CD4-positive, alpha-beta T cell treated with Interleukin-15 for 1 hour (primary cell): Measurements from ENCODE around the gene SNRNP40.

ENCODE experiments used
- DNase-seq: peaks from one replicate; pipeline ENCODE4 v3.0.0-alpha.2; 2020

Gene SNRNP40

DNA sequence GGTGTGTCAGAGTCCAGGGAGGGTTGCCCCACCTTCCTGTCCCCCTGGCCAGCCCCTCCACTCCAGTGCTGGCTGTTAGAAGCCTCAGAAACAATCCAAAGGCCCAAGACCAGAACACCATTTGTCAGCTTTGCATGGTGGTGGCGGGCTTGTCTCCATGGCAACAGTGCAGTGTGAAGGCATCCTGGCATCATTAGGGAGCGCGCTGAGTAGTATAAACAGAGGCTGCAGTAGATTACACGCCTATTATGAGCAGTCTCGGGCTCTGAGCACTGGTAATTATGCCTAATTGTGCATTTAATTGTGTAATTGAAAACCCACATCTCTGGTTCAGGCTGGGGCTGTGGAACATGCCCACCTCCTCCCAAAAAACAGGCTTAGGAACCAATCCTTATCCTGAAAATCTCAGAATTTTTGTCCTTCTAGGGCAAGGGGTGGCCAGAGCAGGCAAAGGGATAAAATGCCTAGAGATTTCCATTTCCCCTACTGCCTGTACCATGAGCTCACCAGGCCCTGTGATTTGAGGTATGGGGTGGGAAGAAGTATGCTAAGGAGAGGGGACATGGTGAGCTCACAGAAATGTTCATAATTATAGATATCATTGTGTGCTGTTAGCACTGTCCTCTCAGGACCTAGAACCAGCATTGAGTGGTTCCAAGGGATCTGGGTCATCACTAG lies 68.6 kb downstream of the SNRNP40 start:
- no peak for DNase-seq

DNA sequence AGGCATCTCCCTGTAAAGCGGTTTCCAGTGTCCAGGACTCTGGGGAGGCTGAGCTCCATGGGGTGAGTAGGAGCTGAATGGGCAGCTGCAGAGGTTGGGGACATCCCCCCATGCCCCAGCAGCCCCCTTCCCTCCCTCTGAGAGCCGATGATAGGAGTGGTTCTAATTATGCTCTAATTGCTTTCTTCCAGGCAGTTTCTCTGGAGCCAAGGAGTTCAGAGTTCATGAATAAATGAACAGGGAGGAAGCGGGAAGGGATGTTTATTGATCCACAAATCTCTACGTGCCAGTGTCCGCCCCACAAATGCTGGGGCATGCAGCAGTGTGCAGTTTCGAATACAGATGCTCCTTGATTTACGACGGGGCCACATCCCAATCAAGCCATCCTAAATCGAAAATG lies 72.5 kb downstream of the SNRNP40 start:
- DNase-seq: no peak

- no peak for DNase-seq
Observed at GRCh38 chr1:31222176-31222575, 74.4 kb downstream of the SNRNP40 start.

DNA sequence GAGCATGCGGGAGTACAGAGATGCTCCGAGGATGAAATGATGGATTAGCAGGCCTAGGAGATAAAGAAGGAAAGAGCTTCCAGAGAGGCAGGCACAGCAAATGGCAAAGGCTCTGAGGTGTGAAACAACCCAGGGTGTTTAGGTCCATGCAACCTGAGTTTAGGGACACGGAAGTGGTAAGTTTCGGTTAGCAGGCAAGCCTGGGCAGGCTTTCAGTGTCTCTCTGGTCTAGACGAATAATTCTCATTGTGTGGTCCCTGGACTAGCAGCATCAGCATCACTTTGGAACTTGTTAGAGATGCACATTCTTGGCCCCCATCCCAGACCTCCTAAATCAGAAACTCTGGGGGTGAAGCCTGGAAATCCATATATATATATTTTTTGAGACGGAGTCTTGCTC lies 75.5 kb downstream of the SNRNP40 start:
- DNase-seq: no peak

DNA sequence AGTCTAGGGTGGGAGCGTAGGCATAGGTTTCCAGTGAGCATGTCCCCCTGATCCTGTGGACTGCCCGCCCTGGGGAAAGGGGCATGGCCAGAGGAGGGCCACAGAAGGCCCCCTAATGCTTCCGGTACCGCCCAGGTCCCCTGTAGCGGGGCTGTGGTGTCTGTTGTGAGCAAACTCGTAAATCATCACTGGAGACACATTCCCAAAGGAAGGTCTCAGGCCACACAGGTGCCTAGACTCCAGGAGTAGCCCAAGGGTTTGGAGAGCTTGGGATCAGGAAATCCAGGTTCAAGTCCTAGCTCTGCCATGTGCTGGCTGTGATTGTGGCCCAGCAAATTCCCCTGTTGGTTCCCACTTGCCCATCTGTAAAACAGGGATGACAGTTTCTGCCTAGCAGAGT lies 77.1 kb downstream of the SNRNP40 start:
- no peak for DNase-seq

DNA sequence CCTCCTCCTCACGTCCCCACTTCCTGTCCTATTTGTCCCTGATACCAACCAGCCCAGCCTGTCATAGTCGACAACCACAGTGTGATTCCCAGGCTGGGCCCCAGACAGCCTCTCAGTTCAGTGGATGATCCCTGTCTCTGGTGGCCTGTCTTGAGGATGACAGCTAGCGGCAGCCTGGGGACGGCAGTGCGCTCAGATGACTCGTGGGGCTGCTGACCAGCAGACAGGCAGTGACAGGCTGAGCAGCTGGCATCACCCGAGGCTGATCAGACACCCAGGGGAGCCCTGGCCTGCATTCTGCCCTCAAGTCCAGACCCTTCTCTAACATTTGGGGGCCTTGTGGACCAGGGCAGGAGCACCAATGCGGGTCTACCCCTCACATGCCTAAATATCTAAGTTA lies 77.9 kb downstream of the SNRNP40 start:
- DNase-seq: no peak

DNA sequence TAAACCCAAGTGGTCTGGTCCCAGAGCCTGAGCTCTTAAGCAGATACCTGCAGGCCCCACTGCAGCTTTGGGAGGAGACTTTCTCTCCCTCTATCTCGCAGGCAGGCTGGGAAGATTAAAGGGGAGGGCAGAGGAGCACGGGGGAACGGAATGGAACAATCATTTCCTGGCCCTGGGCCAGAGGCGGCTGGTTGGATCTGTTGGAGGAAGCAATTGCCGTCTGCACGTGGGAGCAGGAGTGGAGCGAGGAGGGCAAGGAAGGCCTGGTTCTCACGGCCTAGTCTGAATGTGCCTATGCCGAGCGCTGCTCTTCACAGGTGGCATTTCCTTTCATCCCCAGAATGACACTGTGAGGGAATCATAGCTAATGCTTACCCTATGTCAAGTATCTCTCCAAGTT lies 80.6 kb downstream of the SNRNP40 start:
- no peak for DNase-seq

- no peak for DNase-seq
Observed at GRCh38 chr1:31215065-31215570, 81.5 kb downstream of the SNRNP40 start.

DNA sequence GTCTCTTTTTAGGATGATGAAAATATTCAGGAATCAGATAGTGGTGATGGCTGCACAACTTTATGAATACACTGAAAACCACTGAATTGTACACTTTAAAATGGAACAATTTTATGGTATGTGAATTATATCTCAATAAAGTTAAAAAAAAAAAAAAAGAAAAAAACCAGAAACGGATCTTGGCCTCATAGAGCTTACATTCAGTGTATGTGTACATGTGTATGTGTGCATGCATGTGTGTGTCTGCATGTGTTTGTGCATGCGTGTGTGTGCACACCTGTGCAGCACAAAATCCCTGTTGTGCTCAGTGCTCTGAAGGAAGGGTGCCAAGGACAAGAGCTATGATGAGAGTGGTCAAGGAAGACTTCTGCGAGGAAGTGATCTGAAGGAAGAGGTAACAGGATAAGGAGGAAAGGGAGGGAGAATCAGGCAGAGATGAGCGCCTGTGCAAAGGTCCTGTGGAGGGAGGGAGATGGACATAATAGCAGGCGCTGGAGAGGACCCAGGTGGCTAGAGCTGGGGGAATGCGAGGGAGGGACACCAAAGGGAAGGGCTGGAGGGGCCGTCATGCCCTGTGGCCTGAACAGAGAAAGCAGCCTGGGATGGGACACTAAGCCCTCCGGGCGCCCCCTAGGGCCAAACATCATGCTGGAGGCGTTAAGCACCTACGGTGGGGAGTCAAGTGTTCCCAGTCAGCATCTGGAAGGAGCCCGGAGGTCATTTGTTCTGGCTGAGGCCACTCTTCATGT lies 82.1 kb downstream of the SNRNP40 start:
- no peak for DNase-seq
